OCI-LY1 (cell line): ENCODE results near the gene COA8.

Experiments used
- H2AFZ ChIP-seq: fragments of 200-600 bp; sonication (generic), shearing (Covaris generic); 2 replicates; pipeline ENCODE4 v1.6.0; 2014; ENCODE audit warnings: antibody characterized with exemption, mild to moderate bottlenecking, low read length
- H3F3A ChIP-seq: fragments of 200-600 bp; sonication (generic), shearing (Covaris generic); 2 replicates; pipeline ENCODE4 v1.6.0; 2014; ENCODE audit warnings: mild to moderate bottlenecking, antibody characterized with exemption, low read length, moderate library complexity; ENCODE audit not compliant: insufficient read depth
- H3K27ac ChIP-seq: fragments of 200-600 bp; sonication (generic); 2 replicates; pipeline ENCODE4 v1.5.1; 2014; ENCODE audit warnings: low read length, mixed run types, mild to moderate bottlenecking, low read depth; ENCODE audit not compliant: poor library complexity, severe bottlenecking
- H3K27me3 ChIP-seq: fragments of 200-600 bp; sonication (generic); 2 replicates; pipeline ENCODE4 v1.6.0; 2014; ENCODE audit warnings: antibody characterized with exemption, mild to moderate bottlenecking, low read length, moderate library complexity; ENCODE audit not compliant: insufficient read depth
- H3K36me3 ChIP-seq: fragments of 200-600 bp; sonication (generic); 2 replicates; pipeline ENCODE4 v1.6.1; 2014; ENCODE audit warnings: mild to moderate bottlenecking, antibody characterized with exemption, low read length, moderate library complexity, mixed read lengths; ENCODE audit not compliant: insufficient read depth
- H3K4me1 ChIP-seq: fragments of 200-600 bp; sonication (generic); 2 replicates; pipeline ENCODE4 v1.5.1; 2014; ENCODE audit warnings: mild to moderate bottlenecking, low read length, moderate library complexity; ENCODE audit not compliant: insufficient read depth, severe bottlenecking
- H3K4me2 ChIP-seq: fragments of 200-600 bp; sonication (generic), shearing (Covaris generic); 2 replicates; pipeline ENCODE4 v1.6.1; 2014; ENCODE audit warnings: low read length
- H3K4me3 ChIP-seq: fragments of 200-600 bp; sonication (generic); 2 replicates; pipeline ENCODE4 v1.5.1; 2014; ENCODE audit warnings: low read length, low read depth, mild to moderate bottlenecking, mixed read lengths; ENCODE audit not compliant: poor library complexity, severe bottlenecking
- H3K79me2 ChIP-seq: fragments of 200-600 bp; shearing (Covaris generic); 2 replicates; pipeline ENCODE4 v1.6.1; 2016; ENCODE audit warnings: mixed run types, low read length, mixed read lengths; ENCODE audit not compliant: insufficient read depth
- H3K9ac ChIP-seq: fragments of 200-600 bp; sonication (generic), shearing (Covaris generic); 2 replicates; pipeline ENCODE4 v1.6.1; 2014; ENCODE audit warnings: mild to moderate bottlenecking, low read length, mixed read lengths
- H3K9me2 ChIP-seq: fragments of 200-600 bp; sonication (generic), shearing (Covaris generic); 2 replicates; pipeline ENCODE4 v1.6.1; 2014; ENCODE audit warnings: low read depth, mild to moderate bottlenecking, low read length, mixed read lengths
- H3K9me3 ChIP-seq: fragments of 200-600 bp; shearing (Covaris generic); 2 replicates; pipeline ENCODE4 v1.6.1; 2014; ENCODE audit warnings: low read length, mixed read lengths
- H4K20me1 ChIP-seq: fragments of 200-600 bp; sonication (generic), shearing (Covaris generic); 2 replicates; pipeline ENCODE4 v1.6.0; 2016; ENCODE audit warnings: mild to moderate bottlenecking, low read length; ENCODE audit not compliant: insufficient read depth
- CTCF ChIP-seq: fragments of 200-600 bp; sonication (generic), shearing (Covaris generic); IDR thresholded peaks from 2 replicates; pipeline ENCODE4 v1.5.1; 2017; ENCODE audit warnings: mild to moderate bottlenecking, antibody characterized with exemption, low read length, moderate library complexity, mixed read lengths
- EZH2 ChIP-seq: fragments of 200-600 bp; sonication (generic), shearing (Covaris generic); IDR thresholded peaks from 2 replicates; pipeline ENCODE4 v1.8.0; 2017; ENCODE audit warnings: borderline replicate concordance, mixed run types, mild to moderate bottlenecking, antibody characterized with exemption, low read length, moderate library complexity, mixed read lengths

COA8 gene

DNA sequence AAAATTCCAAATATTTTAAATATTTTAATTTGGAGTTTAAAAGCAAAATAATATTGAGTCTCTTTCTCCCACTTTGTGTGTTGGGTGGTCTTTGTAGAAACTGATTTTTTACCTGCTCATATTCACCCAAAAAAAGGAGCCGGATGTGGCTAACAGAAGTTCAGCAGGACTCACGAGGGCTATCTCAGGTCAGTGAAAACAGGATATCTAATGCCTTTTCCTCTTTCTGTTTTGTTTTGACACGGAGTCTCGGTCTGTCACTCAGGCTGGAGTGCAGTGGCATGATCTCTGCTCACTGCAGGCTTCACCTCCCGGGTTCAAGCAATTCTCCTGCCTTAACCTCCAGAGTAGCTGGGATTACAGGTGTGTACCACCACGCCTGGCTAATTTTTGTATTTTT, 30.8 kb downstream of the COA8 start:
- H3K27ac ChIP-seq: peak overlapping the region; percentile 57
- H3K79me2 ChIP-seq: no peaks in the 10 kb centered on the region
- H3K4me3 ChIP-seq: no peak overlapping the region
- H3K27me3 ChIP-seq: no peaks in the 10 kb centered on the region
- H4K20me1 ChIP-seq: no peaks in the 10 kb centered on the region
- no peaks in the 10 kb centered on the region for H3K9me2 ChIP-seq
- no peak overlapping the region; the same call in 1 of the 2 replicates for H3K9ac ChIP-seq
- no peaks in the 10 kb centered on the region for H3F3A ChIP-seq
- H3K4me1 ChIP-seq: peaks cover 30% of the 10 kb centered on the region
- no peaks in the 10 kb centered on the region for H3K9me3 ChIP-seq
- H3K4me2 ChIP-seq: peak overlapping the region; percentile 10
- no peak overlapping the region for H2AFZ ChIP-seq
- TF ChIP-seq CTCF (no peak), EZH2 (no peak)
- H3K36me3 ChIP-seq: peaks cover 14% of the 10 kb centered on the region

DNA sequence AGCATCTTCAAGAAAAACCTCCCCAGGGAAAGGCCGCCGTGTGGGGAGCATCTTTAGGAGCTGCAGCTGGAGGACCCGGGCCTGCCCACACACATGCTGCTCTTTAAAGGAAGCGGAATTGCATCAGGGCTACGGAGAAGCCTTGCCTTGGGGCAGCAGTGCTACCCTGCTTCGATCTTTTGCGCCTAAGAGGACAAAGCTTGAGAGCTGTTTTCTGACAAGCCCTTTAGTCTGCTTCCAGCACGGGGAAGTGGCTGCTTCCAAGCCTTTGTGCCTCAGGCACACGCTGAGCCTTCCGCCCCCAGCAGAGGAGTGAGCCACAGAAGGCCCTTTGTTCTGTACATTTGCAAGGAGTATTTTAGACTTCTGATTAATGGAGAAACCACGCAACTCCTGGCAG, 31.5 kb downstream of the COA8 start:
- Histone ChIP-seq H3K9me3 (no peaks in the 10 kb centered on the region), H3K4me3 (no peak overlapping the region), H4K20me1 (no peaks in the 10 kb centered on the region), H3K36me3 (peaks cover 10% of the 10 kb centered on the region), H2AFZ (no peak overlapping the region), H3K9me2 (no peaks in the 10 kb centered on the region), H3K79me2 (no peaks in the 10 kb centered on the region), H3K4me2 (peak overlapping the region; percentile 10; the same call in 1 of the 2 replicates), H3K27me3 (no peaks in the 10 kb centered on the region), H3K4me1 (peaks cover 30% of the 10 kb centered on the region), H3F3A (no peaks in the 10 kb centered on the region), H3K27ac (peak overlapping the region; percentile 57), H3K9ac (no peak overlapping the region; the same call in 1 of the 2 replicates)
- TF ChIP-seq CTCF (no peak), EZH2 (no peak)

DNA sequence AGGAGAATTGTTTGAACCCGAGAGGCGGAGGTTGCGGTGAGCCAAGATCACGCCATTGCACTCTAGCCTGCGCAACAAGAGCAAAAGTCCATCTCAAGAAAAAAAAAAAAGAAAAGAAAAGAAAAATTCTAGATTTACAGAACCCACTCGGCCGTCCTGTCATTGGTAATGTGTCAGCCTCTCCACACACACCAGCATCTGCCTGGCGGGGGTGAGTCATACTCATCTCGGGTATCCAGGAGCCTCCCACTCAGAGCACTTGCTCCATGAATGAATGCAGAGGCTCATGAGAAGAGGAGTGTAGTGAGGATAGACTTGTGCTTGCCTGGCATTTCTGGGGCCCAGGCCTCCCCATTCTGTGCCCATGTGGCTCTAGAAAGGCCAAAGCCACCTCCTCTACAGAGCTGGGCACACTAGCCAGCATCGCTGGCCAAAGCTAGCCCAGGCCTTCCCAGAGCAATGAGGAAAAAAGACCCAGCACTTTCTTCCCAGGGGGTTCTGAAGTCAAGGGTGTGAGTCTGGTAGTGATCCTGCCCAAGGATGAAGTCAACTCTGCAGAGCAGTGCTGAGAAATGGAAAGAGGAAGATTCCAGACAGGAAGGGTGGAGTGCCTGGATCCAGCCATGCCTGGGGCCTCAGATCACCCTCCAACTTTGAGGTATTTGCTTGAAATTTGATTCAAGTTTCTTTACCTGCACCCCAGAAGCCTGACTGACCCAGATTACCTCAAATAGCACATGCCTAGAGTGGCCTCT, 35.0 kb downstream of the COA8 start:
- Histone ChIP-seq H4K20me1 (no peaks in the 10 kb centered on the region), H3K4me1 (peaks cover 30% of the 10 kb centered on the region), H3K9me2 (no peaks in the 10 kb centered on the region), H2AFZ (no peak overlapping the region), H3K9ac (no peak overlapping the region), H3K27ac (no peak overlapping the region), H3K27me3 (no peaks in the 10 kb centered on the region), H3K4me3 (no peak overlapping the region), H3K79me2 (no peaks in the 10 kb centered on the region), H3K9me3 (no peaks in the 10 kb centered on the region), H3K4me2 (no peak overlapping the region), H3F3A (no peaks in the 10 kb centered on the region), H3K36me3 (no peaks in the 10 kb centered on the region)
- TF ChIP-seq CTCF: no peak
- no peak for TF ChIP-seq EZH2
